Epithelial cell of esophagus (primary cell): ENCODE measurements around the gene GCKR.
"Not testable (repeated sequence)": the region's sequence is repeated elsewhere in the genome, so short reads cannot be mapped to it uniquely, and the experiment has no call there.

Source experiments
- DNase-seq: peaks from one replicate; pipeline ENCODE4 v3.0.0; 2010; ENCODE audit warnings: low read depth
- H3K4me3 ChIP-seq: 2 replicates; pipeline ENCODE4 v1.5.1; 2011; ENCODE audit warnings: mild to moderate bottlenecking, low read length, control low read depth
- TF ChIP-seq, protein P1 (sequence below): IDR thresholded peaks from 2 replicates; pipeline ENCODE4 v1.5.1; 2011; ENCODE audit warnings: low read depth, mild to moderate bottlenecking, low read length, control low read depth, inconsistent platforms; ENCODE audit not compliant: insufficient read depth; ENCODE audit errors: missing control alignments

The GCKR gene

DNA sequence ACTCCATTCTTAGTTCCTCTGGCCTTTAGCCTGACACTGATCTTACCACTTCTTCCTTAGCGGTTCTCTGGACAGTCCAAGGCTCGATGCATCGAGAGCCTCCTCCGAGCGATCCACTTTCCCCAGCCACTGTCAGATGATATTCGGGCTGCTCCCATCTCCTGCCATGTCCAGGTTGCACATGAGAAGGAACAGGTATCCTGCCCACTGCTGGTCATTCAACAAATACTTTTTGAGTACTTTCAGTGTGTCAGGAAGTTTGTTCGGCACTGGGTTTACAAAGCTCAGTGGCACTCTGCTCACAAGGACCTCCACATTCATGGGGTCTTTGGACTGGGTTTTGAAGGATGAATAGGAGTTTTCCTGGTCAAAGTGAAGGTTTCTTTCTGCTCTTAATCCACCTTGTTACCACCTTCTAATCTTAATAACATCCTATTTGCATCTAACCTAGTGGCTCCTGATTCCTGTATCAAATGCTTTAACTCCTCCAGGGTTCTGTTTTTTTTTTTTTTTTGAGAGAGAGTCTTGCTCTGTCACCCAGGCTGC lies 25.8 kb downstream of the GCKR start:
- no peak for DNase-seq
- no peak overlapping the region for H3K4me3 ChIP-seq
- TF ChIP-seq, protein P1, sequence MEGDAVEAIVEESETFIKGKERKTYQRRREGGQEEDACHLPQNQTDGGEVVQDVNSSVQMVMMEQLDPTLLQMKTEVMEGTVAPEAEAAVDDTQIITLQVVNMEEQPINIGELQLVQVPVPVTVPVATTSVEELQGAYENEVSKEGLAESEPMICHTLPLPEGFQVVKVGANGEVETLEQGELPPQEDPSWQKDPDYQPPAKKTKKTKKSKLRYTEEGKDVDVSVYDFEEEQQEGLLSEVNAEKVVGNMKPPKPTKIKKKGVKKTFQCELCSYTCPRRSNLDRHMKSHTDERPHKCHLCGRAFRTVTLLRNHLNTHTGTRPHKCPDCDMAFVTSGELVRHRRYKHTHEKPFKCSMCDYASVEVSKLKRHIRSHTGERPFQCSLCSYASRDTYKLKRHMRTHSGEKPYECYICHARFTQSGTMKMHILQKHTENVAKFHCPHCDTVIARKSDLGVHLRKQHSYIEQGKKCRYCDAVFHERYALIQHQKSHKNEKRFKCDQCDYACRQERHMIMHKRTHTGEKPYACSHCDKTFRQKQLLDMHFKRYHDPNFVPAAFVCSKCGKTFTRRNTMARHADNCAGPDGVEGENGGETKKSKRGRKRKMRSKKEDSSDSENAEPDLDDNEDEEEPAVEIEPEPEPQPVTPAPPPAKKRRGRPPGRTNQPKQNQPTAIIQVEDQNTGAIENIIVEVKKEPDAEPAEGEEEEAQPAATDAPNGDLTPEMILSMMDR = no peak

DNA sequence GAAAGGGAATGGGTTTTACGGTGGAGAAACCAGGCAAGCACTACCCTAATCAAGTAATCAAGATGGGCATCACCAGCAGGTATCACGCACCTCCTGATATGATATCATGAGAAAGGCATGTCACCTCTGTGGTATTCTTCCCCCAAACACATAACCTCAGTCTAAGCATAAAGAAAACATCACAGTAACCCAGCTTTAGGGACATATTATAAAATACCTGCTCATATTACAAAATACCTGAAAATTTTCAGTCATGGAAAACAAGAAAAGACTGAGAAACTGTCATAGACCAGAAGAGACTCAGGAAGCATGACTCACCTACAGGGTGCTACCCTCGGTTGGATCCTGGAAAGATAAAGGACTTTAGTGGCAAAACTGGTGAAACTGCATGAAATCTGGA lies 30.5 kb downstream of the GCKR start:
- no peak overlapping the region for H3K4me3 ChIP-seq
- peak; percentile 53 for DNase-seq
- TF ChIP-seq, protein P1 = no peak

DNA sequence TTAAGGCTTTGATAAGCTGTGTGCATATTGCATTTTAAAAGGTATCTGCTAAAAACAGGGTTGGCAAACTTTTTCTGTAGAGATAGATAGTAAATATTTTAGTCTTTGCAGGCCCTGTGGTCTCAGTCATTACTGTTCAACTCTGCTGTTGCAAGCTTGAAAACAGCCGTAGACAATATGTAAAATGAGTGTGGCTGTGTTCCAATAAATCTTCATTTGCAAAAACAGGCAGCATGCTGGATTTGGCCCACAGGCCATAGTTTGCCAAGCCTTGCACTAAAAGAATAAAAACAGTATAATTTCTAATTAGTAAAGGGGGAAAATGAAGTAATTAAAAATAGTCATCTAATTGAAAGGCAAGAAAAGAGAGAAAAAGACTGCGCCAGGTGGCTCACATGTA lies 35.3 kb downstream of the GCKR start:
- H3K4me3 ChIP-seq = no peak overlapping the region
- no peak for DNase-seq

DNA sequence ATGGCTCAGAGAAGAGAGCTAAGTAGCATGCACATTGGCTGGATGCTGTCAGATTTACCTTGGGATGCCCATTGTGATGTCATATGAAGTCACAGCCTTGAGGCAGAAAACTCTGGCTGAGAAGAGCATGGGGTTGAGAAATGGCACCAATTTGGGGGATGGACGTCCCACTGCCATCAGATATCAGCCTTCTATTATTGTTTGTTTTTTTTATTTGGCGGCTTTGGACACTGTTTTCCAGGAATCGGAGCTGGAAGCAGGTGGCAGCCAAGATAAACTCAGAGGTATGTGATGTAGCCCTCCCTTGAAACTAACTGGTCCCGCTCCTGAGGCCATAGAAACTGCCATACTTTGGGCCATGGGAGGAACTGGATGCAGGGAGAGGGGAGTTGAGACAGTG lies 40.6 kb downstream of the GCKR start:
- TF ChIP-seq, protein P1 = no peak
- no peak for DNase-seq
- H3K4me3 ChIP-seq = no peak overlapping the region

More for the DNA sequence above, 35.3 kb downstream of the GCKR start:
- TF ChIP-seq, protein P1 = no peak

DNA sequence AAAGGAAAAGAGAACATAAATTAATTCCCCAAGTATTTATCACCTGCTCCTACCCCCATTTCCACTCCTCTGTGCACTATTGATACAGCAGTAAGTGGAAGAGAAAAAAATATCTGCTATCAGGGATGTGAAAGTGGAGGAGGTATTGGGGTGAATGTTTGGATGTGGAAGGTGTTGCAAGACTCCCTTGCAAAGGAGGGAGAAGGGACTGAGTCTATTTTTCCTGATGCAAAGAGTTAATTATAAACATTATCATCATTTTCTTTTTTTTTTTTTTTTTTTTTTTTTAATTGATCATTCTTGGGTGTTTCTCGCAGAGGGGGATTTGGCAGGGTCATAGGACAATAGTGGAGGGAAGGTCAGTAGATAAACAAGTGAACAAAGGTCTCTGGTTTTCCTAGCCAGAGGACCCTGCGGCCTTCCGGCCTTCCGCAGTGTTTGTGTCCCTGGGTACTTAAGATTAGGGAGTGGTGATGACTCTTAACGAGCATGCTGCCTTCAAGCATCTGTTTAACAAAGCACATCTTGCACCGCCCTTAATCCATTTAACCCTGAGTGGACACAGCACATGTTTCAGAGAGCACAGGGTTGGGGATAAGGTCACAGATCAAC lies 42.3 kb downstream of the GCKR start:
- H3K4me3 ChIP-seq, DNase-seq: not testable (repeated sequence)

DNA sequence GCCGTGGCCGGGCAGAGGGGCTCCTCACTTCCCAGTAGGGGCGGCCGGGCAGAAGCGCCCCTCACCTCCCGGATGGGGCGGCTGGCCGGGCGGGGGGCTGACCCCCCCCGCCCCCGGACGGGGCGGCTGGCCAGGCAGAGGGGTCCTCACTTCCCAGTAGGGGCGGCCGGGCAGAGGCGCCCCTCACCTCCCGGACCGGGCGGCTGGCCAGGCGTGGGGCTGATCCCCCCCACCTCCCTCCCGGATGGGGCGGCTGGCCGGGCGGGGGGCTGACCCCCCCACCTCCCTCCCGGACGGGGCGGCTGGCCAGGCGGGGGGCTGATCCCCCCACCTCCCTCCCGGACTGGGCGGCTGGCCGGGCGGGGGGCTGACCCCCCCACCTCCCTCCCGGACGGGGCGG lies 43.0 kb downstream of the GCKR start:
- not testable (repeated sequence) for H3K4me3 ChIP-seq, DNase-seq

DNA sequence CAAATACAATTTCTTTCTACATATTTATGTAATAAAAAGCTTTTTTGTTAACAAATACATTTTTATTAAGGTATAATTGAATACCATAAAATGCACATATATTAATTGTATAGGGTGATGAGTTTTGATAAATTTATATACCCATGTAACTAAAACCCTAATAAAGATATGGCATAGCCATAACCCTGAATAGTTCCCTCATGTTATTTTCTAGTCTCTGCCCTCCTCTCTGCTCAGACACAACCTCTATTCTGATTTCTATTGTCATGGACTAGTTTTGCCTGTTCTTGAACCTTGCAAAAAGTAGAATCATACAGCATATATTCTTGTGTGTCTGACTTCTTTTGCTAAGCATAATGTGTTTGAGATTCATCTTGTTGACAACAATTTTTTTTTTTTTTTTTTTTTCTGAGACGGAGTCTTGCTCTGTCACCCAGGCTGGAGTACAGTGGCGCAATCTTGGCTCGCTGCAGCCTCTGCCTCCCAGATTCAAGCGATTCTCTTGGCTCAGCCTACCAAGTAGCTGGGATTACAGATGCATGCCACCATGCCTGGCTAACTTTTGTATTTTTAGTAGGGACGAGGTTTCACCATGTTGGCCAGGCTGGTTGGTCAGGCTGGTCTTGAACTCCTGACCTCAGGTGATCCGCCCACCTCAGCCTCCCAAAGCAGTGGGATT lies 47.6 kb downstream of the GCKR start:
- TF ChIP-seq, protein P1 = no peak
- no peak for DNase-seq
- H3K4me3 ChIP-seq = no peak overlapping the region

DNA sequence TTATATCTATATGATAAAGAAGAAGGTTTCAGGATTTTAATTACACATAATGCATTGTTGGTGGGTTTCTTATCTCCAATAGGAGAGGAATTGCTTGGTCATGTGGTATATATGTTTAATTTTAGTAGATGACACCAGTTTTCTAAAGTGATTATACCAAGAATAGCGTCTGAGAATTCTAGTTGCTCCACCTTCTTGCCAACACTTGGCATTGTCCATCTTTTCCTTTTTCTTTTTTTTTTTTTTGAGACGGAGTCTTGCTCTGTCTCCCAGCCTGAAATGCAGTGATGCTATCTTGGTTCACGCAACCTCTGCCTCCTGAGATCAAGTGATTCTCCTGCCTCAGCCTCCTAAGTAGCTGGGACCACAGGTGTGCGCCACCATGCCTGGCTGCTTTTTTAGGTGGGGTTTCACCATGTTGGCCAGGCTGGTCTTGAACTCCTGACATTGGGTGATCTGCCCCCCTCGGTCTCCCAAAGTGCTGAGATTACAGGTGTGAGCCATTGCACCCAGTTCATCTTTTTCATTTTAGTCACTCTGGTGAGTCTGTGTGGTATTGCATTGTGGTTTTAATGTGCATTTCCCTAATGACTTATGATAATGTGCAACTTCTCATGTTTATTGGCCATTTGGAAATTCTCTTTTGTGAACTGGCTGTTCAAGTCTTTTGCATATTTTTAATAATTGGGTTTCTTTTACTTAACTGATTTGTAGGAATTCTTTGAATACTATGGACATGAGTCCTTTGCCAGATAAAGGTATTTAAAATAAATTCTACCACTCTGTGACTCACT lies 48.9 kb downstream of the GCKR start:
- TF ChIP-seq, protein P1 = no peak
- peak; percentile 76 for DNase-seq

More for the DNA sequence above, 48.9 kb downstream of the GCKR start:
- H3K4me3 ChIP-seq = no peak overlapping the region
